Activated T-helper 17 cell treated with anti-CD3 and anti-CD28 coated beads, Interleukin-2, amount 50 U/mL, for 72 hours (primary cell): ENCODE data around the gene USP31. TPM values are rescaled to one million over a fixed set of nuclear protein-coding genes. Genes with fewer than 3 reads are reported as not detected.

Source experiments
- ATAC-seq: fragments of 150-1000 bp; cut with Tn5 transposase; replicated peaks from 2 replicates; pipeline ENCODE4 v1.10.0; 2021; ENCODE audit warnings: mild to moderate bottlenecking, moderate library complexity
- H3K27ac Mint-ChIP-seq: one replicate; pipeline ENCODE4 v1.8.0; 2022; ENCODE audit warnings: mixed read lengths
- H3K27me3 Mint-ChIP-seq: one replicate; pipeline ENCODE4 v1.8.0; 2022; ENCODE audit warnings: mixed read lengths
- H3K36me3 Mint-ChIP-seq: one replicate; pipeline ENCODE4 v1.8.0; 2022; ENCODE audit warnings: low read depth, mild to moderate bottlenecking, mixed read lengths
- H3K4me1 Mint-ChIP-seq: one replicate; pipeline ENCODE4 v1.8.0; 2022; ENCODE audit warnings: mixed read lengths
- H3K4me3 Mint-ChIP-seq: one replicate; pipeline ENCODE4 v1.8.0; 2022; ENCODE audit warnings: mild to moderate bottlenecking, mixed read lengths
- H3K9me3 Mint-ChIP-seq: one replicate; pipeline ENCODE4 v1.8.0; 2022; ENCODE audit warnings: mixed read lengths
- total RNA-seq, 2 donors: library from RNA; stranded (reverse); gene quantifications; one replicate each; pipeline ENCODE4 v1.2.3, GENCODE V29; 2022

The USP31 gene
- total RNA-seq, 2 donors from 2014 or later: 4.8 to 7.6 TPM

DNA sequence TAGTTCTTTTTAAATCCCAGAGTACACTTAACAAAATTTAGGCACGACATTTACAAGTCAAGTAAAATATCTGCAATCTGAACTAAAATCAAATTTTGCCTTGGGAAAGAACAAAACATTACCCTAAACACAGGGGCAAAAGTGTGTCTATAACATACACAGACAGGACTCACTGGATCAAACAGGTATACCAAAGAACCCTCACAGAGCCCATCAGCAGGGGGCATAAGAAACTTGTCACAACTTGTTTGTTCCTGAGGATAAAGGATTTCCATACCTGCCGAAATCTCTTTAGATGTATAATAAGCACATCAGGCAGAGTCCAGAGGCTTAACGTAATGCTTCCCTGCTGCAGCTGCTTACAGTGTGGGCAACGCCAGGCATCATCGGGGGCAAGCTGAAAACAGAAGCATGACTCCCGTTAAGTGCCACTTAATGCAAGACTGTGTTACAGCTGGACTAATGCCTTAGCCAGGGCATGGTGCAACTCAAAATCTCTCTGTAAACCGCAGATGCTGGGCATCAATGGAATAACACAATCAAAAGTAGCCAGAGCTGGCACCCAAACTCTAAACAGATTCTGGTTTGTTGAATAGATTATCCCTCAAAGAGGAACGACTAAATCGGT is 67.0 kb downstream of the USP31 start:
- Mint-ChIP-seq H3K4me3 (no peak overlapping the region), H3K36me3 (peaks cover 77% of the 10 kb centered on the region), H3K4me1 (peaks cover 6% of the 10 kb centered on the region), H3K27ac (peak overlapping the region; percentile 80), H3K9me3 (no peaks in the 10 kb centered on the region), H3K27me3 (no peaks in the 10 kb centered on the region)
- no peak for ATAC-seq

DNA sequence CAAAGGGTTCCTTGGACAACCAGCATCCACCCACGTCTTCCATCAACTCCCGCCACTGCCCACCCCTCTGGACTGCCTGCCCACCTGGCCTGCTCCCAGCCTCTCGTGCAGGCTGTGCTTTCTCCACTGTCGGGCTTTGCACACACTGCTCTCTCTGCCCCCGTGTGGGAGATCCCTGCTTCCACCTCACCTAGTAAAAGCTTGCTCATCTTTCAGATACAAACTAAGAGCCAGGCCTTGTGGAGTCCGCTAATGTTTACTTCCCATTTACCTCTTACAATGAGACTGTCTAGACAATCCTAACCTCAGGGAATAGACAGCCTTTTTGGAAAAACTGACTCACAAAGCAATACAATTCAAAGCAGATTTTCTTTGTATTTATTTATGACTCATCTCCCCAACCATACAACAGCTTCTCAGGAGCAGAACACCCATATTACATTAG is 67.6 kb downstream of the USP31 start:
- peak; percentile 48 for ATAC-seq
- Mint-ChIP-seq H3K36me3 (peaks cover 74% of the 10 kb centered on the region), H3K4me3 (no peak overlapping the region), H3K27ac (peak overlapping the region; percentile 80), H3K9me3 (no peaks in the 10 kb centered on the region), H3K27me3 (no peaks in the 10 kb centered on the region), H3K4me1 (peaks cover 6% of the 10 kb centered on the region)

DNA sequence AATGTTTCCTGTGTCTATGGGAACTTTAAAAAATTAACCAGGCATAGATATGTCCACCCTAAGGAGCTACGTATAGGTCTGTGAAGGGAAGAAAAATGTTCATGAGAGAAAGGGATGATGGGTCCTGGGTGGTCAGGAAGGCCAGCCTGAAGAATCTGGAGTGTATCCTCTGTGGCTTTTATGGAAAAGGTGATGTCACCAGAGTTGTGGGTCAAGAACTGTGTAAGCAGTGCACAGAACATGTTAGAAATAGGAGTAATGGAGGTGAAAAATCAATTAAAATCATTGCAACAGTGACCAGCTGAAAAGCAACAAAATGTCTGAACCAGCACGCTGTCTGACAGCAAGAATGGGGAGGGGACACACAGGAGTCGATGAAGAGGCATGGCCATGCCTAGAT is 68.5 kb downstream of the USP31 start:
- Mint-ChIP-seq H3K9me3 (no peaks in the 10 kb centered on the region), H3K27me3 (no peaks in the 10 kb centered on the region), H3K4me1 (peaks cover 6% of the 10 kb centered on the region), H3K27ac (no peak overlapping the region), H3K36me3 (peaks cover 65% of the 10 kb centered on the region), H3K4me3 (no peak overlapping the region)
- no peak for ATAC-seq

DNA sequence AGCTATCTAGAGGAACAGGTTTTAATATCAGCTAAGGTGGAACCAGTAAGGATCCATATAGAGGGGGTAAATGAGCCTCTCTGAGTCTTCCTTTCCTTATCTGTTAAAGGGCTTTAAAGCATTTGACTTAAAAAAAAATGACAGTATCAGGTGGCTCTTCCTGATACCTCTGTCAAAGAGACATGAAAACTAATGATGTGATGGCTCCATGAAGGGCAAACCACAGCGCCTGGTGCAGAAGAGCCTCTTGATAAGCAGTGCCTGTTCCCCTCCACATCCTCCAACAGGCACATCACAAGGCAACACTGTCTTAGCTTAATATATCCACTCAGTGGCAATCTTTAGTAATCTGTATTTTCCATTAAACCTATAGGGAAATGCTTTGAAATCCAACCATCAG is 68.9 kb downstream of the USP31 start:
- Mint-ChIP-seq H3K4me1 (peaks cover 6% of the 10 kb centered on the region), H3K27me3 (no peaks in the 10 kb centered on the region), H3K4me3 (no peak overlapping the region), H3K9me3 (no peaks in the 10 kb centered on the region), H3K27ac (no peak overlapping the region), H3K36me3 (peaks cover 62% of the 10 kb centered on the region)
- no peak for ATAC-seq

DNA sequence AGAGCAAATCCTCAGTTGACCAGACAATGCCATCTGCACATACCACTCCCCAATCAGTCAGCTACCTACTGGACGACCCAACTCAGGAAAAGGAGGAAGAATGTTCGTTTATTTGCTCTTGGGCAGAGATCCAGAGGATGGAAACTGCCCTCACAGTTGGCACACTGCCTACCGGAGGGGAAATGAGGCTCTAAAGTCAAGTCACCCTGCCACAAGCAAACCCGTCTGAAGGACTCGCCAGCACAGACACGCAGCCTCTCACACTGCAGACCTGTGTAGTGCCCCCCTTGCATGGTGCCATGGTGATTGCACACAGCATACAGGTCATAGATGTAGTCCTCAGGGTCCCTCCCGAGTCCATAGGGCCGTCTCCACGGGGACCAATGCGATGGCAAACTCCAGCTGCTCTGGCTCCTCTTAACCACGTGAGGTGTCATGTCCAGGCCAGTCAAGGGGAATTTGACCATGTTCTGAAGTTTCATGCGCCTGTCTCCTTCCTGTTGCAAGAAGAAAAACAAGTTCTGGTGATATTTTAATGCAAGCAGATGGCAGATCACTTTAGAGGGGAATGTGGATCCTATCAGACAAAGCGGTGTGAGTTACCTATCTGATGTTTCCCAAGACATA is 69.5 kb downstream of the USP31 start:
- Mint-ChIP-seq H3K27me3 (no peaks in the 10 kb centered on the region), H3K4me3 (no peak overlapping the region), H3K36me3 (peaks cover 57% of the 10 kb centered on the region), H3K27ac (no peak overlapping the region), H3K4me1 (peaks cover 6% of the 10 kb centered on the region), H3K9me3 (no peaks in the 10 kb centered on the region)
- no peak for ATAC-seq

DNA sequence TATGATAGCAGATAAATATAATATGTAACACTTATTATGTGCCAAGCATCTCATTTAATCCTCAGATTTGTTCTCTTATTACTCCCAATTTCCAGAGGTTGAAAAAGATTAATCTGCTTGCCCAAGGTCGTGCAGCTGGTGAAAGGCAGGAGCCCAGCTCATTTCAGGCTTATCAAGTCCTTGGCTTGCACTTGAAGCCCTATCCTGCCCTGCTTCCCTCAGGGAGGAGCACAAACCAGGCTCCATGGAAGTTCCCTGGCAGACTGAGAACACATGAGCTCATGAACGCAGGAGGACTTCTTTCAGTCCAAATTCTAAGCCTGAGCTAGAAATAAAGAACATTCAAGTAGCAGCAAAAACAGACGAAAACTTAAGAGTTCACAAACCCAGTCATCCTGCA is 74.8 kb downstream of the USP31 start:
- no peak for ATAC-seq
- peaks cover 49% of the 10 kb centered on the region for H3K36me3 Mint-ChIP-seq
- H3K4me3 Mint-ChIP-seq: no peak overlapping the region
- no peaks in the 10 kb centered on the region for H3K27me3 Mint-ChIP-seq
- no peaks in the 10 kb centered on the region for H3K9me3 Mint-ChIP-seq
- H3K4me1 Mint-ChIP-seq: no peaks in the 10 kb centered on the region
- H3K27ac Mint-ChIP-seq: no peak overlapping the region

DNA sequence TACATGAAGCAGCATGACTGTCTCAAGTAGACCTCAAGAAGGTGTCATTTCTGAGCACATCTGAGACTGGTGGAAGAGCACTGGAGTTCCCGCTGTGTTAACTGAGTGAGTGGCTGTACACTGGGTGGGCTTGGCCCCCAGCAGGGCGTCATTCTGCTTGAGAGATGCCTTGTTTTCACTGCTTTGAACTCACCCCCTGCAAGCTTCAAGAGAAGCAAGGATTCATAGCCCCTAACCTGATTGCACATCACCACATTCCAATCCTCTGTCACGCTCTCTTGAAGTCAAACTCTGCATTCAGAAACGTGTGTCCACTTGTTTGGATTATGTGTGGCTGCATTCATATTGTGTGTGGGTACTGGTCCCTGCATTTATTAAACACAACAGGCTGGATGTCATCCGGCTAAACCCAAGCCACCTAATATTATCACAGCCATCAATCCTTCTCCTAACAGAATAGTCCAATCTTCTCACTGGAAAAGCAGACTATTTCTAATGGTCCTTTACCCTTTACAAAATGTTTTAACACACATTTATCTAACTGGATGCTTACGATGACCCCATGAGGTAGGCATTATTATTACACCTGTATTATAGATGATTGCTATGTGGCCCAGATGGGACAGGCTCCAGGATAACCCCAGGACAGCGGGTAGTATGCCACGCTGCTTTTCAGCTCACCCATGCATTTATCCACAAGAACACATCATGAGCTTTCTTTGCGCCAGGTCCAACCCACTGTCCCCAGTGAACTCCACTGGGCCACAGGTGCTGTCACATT is 76.3 kb downstream of the USP31 start:
- ATAC-seq: no peak
- H3K36me3 Mint-ChIP-seq: peaks cover 48% of the 10 kb centered on the region
- no peak overlapping the region for H3K27ac Mint-ChIP-seq
- H3K9me3 Mint-ChIP-seq: no peaks in the 10 kb centered on the region
- H3K4me3 Mint-ChIP-seq: no peak overlapping the region
- no peaks in the 10 kb centered on the region for H3K27me3 Mint-ChIP-seq
- H3K4me1 Mint-ChIP-seq: no peaks in the 10 kb centered on the region

DNA sequence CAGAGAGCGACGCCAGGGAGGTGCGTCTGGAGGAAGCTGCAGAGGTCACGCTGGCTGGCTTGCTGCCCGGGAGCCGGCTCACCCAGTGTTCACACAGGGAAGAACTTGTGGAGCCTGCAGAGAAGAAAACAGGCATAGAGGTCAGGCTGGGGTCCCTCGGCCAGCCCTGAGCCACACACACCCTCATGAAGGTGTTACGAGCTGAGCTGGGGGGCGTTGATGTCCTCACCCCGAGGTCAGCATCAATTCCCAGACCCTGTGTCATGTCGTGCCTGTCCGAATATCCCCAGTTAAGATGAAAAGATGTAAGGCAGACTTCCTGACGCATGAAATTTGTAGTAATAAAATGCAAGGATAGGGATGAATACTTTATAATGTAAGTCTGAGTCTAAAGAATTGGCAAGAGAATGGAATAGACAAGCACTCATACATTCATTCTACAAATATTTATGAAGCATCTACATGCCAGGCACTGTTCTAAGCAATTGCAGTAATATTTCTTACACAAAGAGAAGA is 77.1 kb downstream of the USP31 start:
- no peak for ATAC-seq
- Mint-ChIP-seq H3K27ac (no peak overlapping the region), H3K4me3 (no peak overlapping the region)

DNA sequence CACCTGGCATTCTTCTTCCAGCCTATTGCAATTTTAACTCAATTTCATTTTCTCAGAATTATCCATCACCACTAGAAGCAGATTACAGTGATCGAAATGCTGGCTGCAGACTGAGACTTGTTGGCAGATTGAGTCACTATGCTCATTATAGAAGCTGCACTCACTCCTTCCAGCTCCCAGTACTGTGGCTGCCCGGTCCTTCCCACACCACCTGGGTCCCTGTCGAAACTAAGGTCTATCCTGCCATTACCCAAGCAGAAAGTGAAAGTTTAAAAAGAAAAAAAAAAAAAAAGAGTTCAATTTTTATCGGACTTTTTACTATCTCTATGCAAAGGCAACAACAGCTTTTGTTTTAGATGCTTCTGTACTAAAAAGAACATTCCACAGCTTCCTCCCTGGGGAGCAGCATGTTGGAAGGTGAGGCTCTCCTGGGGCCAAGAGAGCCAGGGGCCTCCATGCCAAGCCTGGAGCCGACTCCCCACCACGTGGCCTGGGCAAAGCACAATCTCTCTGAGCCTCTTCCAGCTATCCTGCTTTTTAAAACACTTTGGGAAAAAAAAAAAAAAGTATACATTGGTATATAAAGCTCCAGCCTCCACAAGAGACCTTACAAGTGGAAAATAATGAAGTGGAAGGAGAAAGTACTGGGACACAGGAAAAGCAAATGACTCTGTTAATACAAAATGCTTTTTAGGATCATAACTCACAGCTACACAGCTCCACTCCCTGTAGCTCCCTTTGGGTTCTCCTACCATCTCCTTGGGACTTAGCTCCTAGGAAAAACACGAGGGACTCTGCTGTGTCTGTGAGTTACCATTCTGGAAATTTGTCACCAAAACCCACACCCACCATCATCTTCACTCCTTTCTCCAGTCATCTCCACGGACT is 77.8 kb downstream of the USP31 start:
- no peak overlapping the region for H3K4me3 Mint-ChIP-seq
- no peaks in the 10 kb centered on the region for H3K27me3 Mint-ChIP-seq
- no peaks in the 10 kb centered on the region for H3K9me3 Mint-ChIP-seq
- H3K36me3 Mint-ChIP-seq: peaks cover 50% of the 10 kb centered on the region
- H3K4me1 Mint-ChIP-seq: no peaks in the 10 kb centered on the region
- H3K27ac Mint-ChIP-seq: no peak overlapping the region
- no peak for ATAC-seq

More for the DNA sequence above, 77.1 kb downstream of the USP31 start:
- Mint-ChIP-seq H3K9me3 (no peaks in the 10 kb centered on the region), H3K4me1 (no peaks in the 10 kb centered on the region), H3K27me3 (no peaks in the 10 kb centered on the region), H3K36me3 (peaks cover 50% of the 10 kb centered on the region)

DNA sequence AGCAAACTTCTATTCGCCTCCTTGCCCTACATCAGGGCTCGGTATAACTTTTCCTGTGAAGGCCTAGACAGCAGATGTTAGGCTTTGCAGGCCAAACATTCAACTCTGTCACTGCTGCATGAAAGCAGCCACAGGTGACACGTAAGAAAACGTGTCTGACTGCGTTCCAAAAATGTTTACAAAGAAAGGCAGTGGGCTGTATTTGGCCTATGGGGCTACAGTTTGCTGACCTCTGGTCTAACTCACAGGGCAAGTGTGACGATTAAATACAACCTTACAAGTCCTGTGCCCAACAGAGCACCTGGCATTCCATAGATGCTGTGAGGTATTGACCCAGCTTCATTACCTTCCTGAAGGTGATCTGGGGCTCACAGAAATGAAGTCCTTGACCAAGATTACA is 79.4 kb downstream of the USP31 start:
- Mint-ChIP-seq H3K9me3 (no peaks in the 10 kb centered on the region), H3K4me1 (no peaks in the 10 kb centered on the region), H3K36me3 (peaks cover 50% of the 10 kb centered on the region), H3K27me3 (no peaks in the 10 kb centered on the region), H3K4me3 (no peak overlapping the region), H3K27ac (no peak overlapping the region)
- ATAC-seq: no peak

DNA sequence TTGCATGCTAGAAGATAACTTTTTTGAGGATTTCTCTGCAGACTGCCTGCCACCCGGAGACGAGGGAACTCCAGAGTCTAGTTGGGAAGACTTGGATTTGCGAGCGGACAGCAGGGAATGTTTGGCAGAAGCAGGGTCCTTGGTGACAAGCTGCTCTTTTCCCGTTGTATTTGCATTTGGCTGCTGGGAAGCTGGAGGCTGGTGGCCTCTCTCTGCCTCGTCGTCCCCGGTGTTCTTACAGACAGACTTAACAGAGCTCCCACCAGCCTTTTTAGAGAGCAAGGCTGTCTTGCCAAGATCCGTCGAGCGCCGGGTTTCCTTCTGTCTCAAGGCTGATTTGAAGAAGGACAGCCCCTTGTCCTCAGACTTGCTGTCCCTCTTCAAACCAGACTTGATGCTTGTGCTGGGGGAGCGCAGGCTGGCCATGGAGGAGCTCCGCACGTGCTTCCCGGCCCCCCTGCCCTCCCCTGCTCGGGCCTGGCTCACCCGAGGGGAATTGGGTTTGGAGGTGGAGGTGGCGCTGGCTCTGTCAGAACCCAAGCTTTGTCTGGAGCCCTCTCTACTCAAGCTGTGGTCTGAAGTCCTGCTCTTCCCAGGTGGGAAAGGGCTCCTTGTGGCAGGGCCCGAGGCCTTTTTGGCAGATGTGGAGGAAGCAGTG is 81.0 kb downstream of the USP31 start:
- peaks cover 50% of the 10 kb centered on the region for H3K36me3 Mint-ChIP-seq
- H3K27me3 Mint-ChIP-seq: no peaks in the 10 kb centered on the region
- H3K27ac Mint-ChIP-seq: no peak overlapping the region
- H3K4me1 Mint-ChIP-seq: no peaks in the 10 kb centered on the region
- H3K4me3 Mint-ChIP-seq: no peak overlapping the region
- no peaks in the 10 kb centered on the region for H3K9me3 Mint-ChIP-seq
- no peak for ATAC-seq

DNA sequence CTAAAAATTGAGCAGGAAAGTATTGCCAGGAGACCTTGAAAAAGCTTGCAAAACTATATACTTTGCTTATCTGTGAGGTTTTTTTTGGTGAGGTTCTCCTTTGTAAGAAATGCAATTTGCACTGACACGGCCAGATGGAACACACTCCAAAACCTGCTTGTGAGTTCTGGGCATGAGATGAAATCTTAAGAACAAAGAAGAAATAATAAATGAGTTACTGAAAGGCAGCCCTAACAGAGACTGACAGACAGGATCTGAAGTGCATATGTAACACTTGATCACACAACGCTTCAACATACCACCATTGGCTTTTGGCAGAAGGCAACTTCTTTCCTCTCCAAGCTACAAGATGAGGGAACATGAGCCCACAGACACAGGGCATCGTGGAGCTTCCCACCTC is 82.6 kb downstream of the USP31 start:
- Mint-ChIP-seq H3K4me3 (no peak overlapping the region), H3K36me3 (peaks cover 39% of the 10 kb centered on the region), H3K4me1 (no peaks in the 10 kb centered on the region), H3K27me3 (no peaks in the 10 kb centered on the region), H3K27ac (no peak overlapping the region), H3K9me3 (no peaks in the 10 kb centered on the region)
- ATAC-seq: no peak

DNA sequence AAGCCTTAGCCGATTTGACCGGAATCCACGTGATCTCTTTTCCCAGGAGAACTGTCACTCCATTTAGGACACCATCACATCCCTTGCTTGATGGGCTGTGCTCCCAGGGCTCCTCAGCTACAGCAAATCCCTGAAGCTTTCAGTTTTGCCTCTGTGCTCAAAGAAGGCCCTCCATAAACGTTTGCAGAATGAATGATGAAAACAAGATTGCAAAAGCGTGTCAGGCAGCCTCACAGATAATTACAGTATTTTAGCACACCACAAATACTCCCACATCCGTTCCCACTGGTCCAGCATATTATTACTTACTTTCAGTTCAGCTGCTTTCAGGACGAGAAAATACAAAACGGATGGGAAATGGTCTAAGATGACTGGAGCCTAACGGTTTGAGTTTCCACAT is 84.6 kb downstream of the USP31 start:
- H3K4me3 Mint-ChIP-seq: no peak overlapping the region
- peak; percentile 53 for ATAC-seq
- no peaks in the 10 kb centered on the region for H3K4me1 Mint-ChIP-seq
- H3K36me3 Mint-ChIP-seq: peaks cover 23% of the 10 kb centered on the region
- no peaks in the 10 kb centered on the region for H3K27me3 Mint-ChIP-seq
- no peaks in the 10 kb centered on the region for H3K9me3 Mint-ChIP-seq
- H3K27ac Mint-ChIP-seq: no peak overlapping the region

DNA sequence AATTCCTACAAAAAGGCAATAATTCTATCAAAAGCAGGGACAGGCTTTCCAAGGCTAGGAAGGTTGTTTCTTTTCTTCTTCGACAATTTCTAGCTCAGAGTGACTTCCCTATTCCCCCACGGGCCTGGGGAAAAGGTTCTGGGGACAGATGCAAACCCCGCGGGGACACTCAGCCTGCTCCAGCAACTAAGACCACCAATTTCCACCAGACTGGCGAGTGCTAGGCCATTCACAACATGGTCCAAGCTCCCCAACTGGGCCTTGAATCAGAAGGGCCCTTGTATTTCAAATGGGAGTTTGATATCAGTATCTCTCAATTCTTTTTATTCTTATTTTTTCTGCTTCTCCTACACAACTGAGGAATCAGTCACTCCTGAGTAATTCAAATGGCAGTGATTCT is 86.7 kb downstream of the USP31 start:
- H3K4me3 Mint-ChIP-seq: no peak overlapping the region
- H3K36me3 Mint-ChIP-seq: peaks cover 4% of the 10 kb centered on the region
- H3K9me3 Mint-ChIP-seq: no peaks in the 10 kb centered on the region
- H3K27ac Mint-ChIP-seq: no peak overlapping the region
- ATAC-seq: no peak
- peaks cover 9% of the 10 kb centered on the region for H3K27me3 Mint-ChIP-seq
- no peaks in the 10 kb centered on the region for H3K4me1 Mint-ChIP-seq
